ENCODE data around the gene CHAC1. TPM values are rescaled to one million over a fixed set of nuclear protein-coding genes. Genes with fewer than 3 reads are reported as not detected.

CHAC1 gene
- total RNA-seq, 4 donors from 2014 or later, result 0.76 to 16.1 (median 6.4) TPM

DNA sequence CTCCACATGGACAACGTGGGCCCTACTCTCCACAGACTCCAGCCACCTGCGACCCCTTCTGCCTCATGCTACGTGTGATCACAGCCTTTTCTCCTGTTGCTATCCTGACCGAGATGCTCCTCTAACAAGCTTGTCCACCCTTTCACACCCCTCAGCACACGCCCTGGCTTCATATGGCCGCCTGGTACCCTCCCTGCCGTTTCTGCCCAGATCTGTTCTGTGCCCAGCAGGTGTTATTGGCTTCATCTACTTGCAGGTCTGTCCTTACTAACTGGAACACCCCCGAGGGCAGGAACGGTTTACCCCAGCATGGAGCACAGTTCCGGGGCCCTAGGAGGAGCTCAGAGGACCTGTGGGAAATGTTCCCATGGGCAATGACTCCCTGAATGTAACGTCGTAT is 9.9 kb downstream of the CHAC1 start:
- TF ChIP-seq CTCF (IDR thresholded peaks at IDR 0.05), result no peak
- TF ChIP-seq POLR2A (IDR thresholded peaks at IDR 0.05), result no peak
- Histone ChIP-seq H3K27me3 (no peaks in the 10 kb centered on the region), H3K4me3 (no peak overlapping the region), H3K9me3 (no peaks in the 10 kb centered on the region), H3K4me1 (peaks cover 0 to 15% (median 0%) of the 10 kb centered on the region in 3 donors), H3K27ac (no peak overlapping the region), H3K36me3 (no peaks in the 10 kb centered on the region)
- WGBS, 2 donors, result 73 to 87% methylated on average over 12 of the region's 12 CpGs
- no peak for DNase-seq
- intact Hi-C loops (cut with DNase I), result no loop called here

DNA sequence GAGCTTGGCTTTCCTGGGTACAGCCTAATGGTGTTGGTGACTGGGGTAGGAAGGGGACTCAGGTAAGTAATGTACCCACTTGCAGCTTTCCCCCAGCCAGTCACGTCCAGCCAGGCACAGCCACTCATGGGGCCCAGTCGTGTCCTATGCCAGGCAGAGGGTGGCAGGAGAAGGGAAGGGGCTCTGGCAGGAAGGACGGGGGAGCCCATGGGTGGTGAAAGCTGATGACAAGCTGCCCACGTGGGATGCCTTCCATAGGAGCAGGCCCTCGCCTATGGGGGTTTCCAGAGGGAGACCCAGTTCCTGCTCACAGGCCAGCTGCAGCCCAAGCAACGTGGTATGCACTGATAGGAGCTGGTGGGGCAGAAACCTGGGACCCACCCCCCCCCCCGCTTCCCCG is 10.7 kb downstream of the CHAC1 start:
- H3K27ac ChIP-seq, result no peak overlapping the region
- no peaks in the 10 kb centered on the region for H3K27me3 ChIP-seq
- peaks cover 0 to 14% (median 0%) of the 10 kb centered on the region in 3 donors for H3K4me1 ChIP-seq
- H3K9me3 ChIP-seq, result no peaks in the 10 kb centered on the region
- intact Hi-C loops (cut with DNase I), result no loop called here
- no peak for DNase-seq
- TF ChIP-seq CTCF (IDR thresholded peaks at IDR 0.05) (no peak), POLR2A (IDR thresholded peaks at IDR 0.05) (no peak)
- WGBS, 2 donors, result 57 to 78% methylated on average over 1 to 6 of the region's 8 CpGs
- H3K36me3 ChIP-seq, result no peaks in the 10 kb centered on the region
- H3K4me3 ChIP-seq, result no peak overlapping the region

DNA sequence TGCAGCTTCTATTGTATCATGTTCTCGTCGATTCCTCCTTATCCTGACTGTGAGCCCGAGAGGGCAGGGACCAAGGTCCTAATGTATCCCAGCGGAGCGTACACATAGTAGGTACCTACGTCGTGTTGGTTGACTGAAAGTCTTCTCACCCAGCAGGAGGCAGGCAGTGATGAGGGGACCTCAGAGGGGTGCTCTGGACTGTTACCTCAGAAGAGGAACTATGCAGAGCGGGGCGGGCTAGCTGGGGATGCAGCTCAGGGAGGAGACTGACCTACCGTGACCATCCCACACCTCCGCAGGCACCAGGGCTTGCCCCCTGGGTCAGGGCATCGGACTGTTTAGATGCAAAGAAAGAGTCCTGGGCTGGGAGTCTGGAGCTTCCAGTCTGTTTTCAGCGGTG is 11.4 kb downstream of the CHAC1 start:
- H3K9me3 ChIP-seq, result no peaks in the 10 kb centered on the region
- intact Hi-C loops (cut with DNase I), result no loop called here
- no peaks in the 10 kb centered on the region for H3K27me3 ChIP-seq
- TF ChIP-seq POLR2A (IDR thresholded peaks at IDR 0.05), result no peak
- TF ChIP-seq CTCF (IDR thresholded peaks at IDR 0.05), result no peak
- WGBS, 2 donors, result 75 to 80% methylated on average over 6 to 11 of the region's 13 CpGs
- H3K36me3 ChIP-seq, result no peaks in the 10 kb centered on the region
- H3K4me1 ChIP-seq, result peaks cover 0 to 14% (median 0%) of the 10 kb centered on the region in 3 donors
- H3K27ac ChIP-seq, result no peak overlapping the region
- DNase-seq, result no peak
- H3K4me3 ChIP-seq, result no peak overlapping the region

- WGBS, 2 donors, result 60 to 67% methylated on average over 7 of the region's 7 CpGs
- no peak overlapping the region for H3K27ac ChIP-seq
- peaks cover 0 to 20% (median 0%) of the 10 kb centered on the region in 3 donors for H3K4me1 ChIP-seq
- no peak for DNase-seq
- H3K36me3 ChIP-seq, result no peaks in the 10 kb centered on the region
- TF ChIP-seq POLR2A (IDR thresholded peaks at IDR 0.05) (no peak), CTCF (IDR thresholded peaks at IDR 0.05) (no peak)
- intact Hi-C loops (cut with DNase I), result no loop called here
- H3K27me3 ChIP-seq, result no peaks in the 10 kb centered on the region
- no peaks in the 10 kb centered on the region for H3K9me3 ChIP-seq
- H3K4me3 ChIP-seq, result no peak overlapping the region
Observed at GRCh38 chr15:40968290-40969085, 15.2 kb downstream of the CHAC1 start.

DNA sequence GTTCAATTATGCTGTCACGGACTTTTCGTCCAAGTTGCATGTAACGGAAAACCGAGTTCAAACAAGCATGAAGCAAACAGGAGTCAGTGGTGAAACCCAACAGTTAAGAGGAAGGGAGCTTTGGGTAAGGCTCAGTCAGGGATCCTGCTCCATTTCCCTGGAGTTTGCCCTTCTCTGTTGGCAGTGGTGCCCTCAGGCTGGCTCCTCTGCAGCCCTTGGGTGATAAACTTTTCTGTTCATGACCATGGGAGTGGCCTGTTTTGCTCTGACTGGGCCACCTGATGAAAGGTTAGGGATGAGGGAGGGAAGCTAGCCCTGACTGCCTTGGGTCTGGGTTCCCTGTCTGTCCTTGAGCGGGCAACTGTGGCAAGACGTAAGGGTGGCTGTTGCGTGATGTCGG is 16.1 kb downstream of the CHAC1 start:
- TF ChIP-seq CTCF (IDR thresholded peaks at IDR 0.05) (no peak), POLR2A (IDR thresholded peaks at IDR 0.05) (no peak)
- intact Hi-C loops (cut with DNase I), result no loop called here
- H3K27ac ChIP-seq, result no peak overlapping the region
- no peaks in the 10 kb centered on the region for H3K27me3 ChIP-seq
- H3K4me1 ChIP-seq, result peaks cover 0 to 20% (median 0%) of the 10 kb centered on the region in 3 donors
- H3K9me3 ChIP-seq, result no peaks in the 10 kb centered on the region
- H3K4me3 ChIP-seq, result no peak overlapping the region
- DNase-seq, result no peak
- H3K36me3 ChIP-seq, result no peaks in the 10 kb centered on the region
- WGBS, 2 donors, result 89 to 91% methylated on average over 8 of the region's 8 CpGs
